Right lobe of liver (tissue), 4 donors: Measurements from ENCODE around the gene KCNQ1.

Experiments
- CTCF ChIP-seq, 4 donors: fragments of 200-600 bp in 3 of 4; fragments of 450-650 bp in 1 of 4; IDR thresholded peaks; one replicate each; pipeline versions ENCODE4 v1.5.1 to v1.8.0; 2016 to 2022; ENCODE audit warnings: antibody characterized with exemption in 4 of 4, mild to moderate bottlenecking in 2 of 4
- POLR2A ChIP-seq: fragments of 450-650 bp; IDR thresholded peaks from one replicate; pipeline ENCODE4 v1.6.1; 2017; ENCODE audit warnings: antibody characterized with exemption, mild to moderate bottlenecking
- donor health status: DM: no; HTN: no; CAD: no.
- donor health status: DM: no; HTN: no; CAD: no.
- donor health status: DM: no; HTN: yes; CAD: no.

- no peak for TF ChIP-seq CTCF (IDR thresholded peaks at IDR 0.05)
- no peak for TF ChIP-seq POLR2A
These were observed 25.7 kb downstream of the KCNQ1 start for GRCh38 chr11:2470495-2470894.
